Brain microvascular endothelial cell (primary cell): ENCODE results near the gene CD82.

ENCODE experiments used
- DNase-seq: peaks from one replicate; pipeline ENCODE4 v3.0.0-alpha.2; 2020
- H3K27ac ChIP-seq: fragments of 250-450 bp; sonication (Bioruptor Pico); 2 replicates; pipeline ENCODE4 v1.5.1; 2020; ENCODE audit warnings: mild to moderate bottlenecking, moderate library complexity
- H3K27me3 ChIP-seq: fragments of 250-450 bp; sonication (Bioruptor Pico); replicated peaks from 2 replicates; pipeline ENCODE4 v1.5.1; 2020; ENCODE audit warnings: mild to moderate bottlenecking
- H3K36me3 ChIP-seq: fragments of 250-450 bp; sonication (Bioruptor Pico); replicated peaks from 2 replicates; pipeline ENCODE4 v1.5.1; 2020; ENCODE audit warnings: mild to moderate bottlenecking
- H3K4me3 ChIP-seq: 2 replicates; pipeline ENCODE4 v1.5.1; 2011; ENCODE audit warnings: low read depth, mild to moderate bottlenecking, control low read depth, low read length, moderate library complexity
- CTCF ChIP-seq: IDR thresholded peaks from 2 replicates; pipeline ENCODE4 v1.5.1; 2011; ENCODE audit warnings: low read depth, mild to moderate bottlenecking, moderate library complexity, low read length, control low read depth, inconsistent platforms; ENCODE audit errors: missing control alignments
- in situ Hi-C: cut with HindIII; loops from 2 replicates; pipeline ENCODE4 v1.10.0; 2017; ENCODE audit warnings: low sequenced_read_pairs, low pct_ligation_motif_present

Gene CD82

GRCh38 chr11:44531116-44531504 is 34.4 kb upstream of the CD82 start:
- Histone ChIP-seq H3K36me3 (no peaks in the 10 kb centered on the region), H3K4me3 (no peak overlapping the region), H3K27ac (no peak overlapping the region), H3K27me3 (no peaks in the 10 kb centered on the region)
- DNase-seq = no peak
- TF ChIP-seq CTCF = no peak
- in situ Hi-C loops = loop anchor here (25.0 kb wide), 1 partner anchor 419 kb away; no protein-coding TSS in a partner anchor

GRCh38 chr11:44531636-44532035 is 33.8 kb upstream of the CD82 start:
- in situ Hi-C loops = loop anchor here (25.0 kb wide), 1 partner anchor 419 kb away; no protein-coding TSS in a partner anchor
- no peak for DNase-seq
- H3K27ac ChIP-seq = no peak overlapping the region
- no peaks in the 10 kb centered on the region for H3K36me3 ChIP-seq
- no peak for TF ChIP-seq CTCF
- no peaks in the 10 kb centered on the region for H3K27me3 ChIP-seq
- no peak overlapping the region for H3K4me3 ChIP-seq

- in situ Hi-C loops = loop anchor here (25.0 kb wide), 1 partner anchor 421 kb away; no protein-coding TSS in a partner anchor
- H3K27ac ChIP-seq = no peak overlapping the region
- H3K27me3 ChIP-seq = no peaks in the 10 kb centered on the region
- H3K36me3 ChIP-seq = no peaks in the 10 kb centered on the region
- H3K4me3 ChIP-seq = no peak overlapping the region
- DNase-seq = no peak
- no peak for TF ChIP-seq CTCF
Measured at GRCh38 chr11:44532809-44533208, 32.7 kb upstream of the CD82 start.

- no peak for TF ChIP-seq CTCF
- Histone ChIP-seq H3K27me3 (no peaks in the 10 kb centered on the region), H3K4me3 (no peak overlapping the region), H3K36me3 (no peaks in the 10 kb centered on the region), H3K27ac (no peak overlapping the region)
- DNase-seq = no peak
- in situ Hi-C loops = loop anchor here (25.0 kb wide), 1 partner anchor 422 kb away; no protein-coding TSS in a partner anchor
Measured at GRCh38 chr11:44533921-44534711, 31.3 kb upstream of the CD82 start.

- in situ Hi-C loops = loop anchor here (25.0 kb wide), 1 partner anchor 423 kb away; no protein-coding TSS in a partner anchor
- H3K27ac ChIP-seq = no peak overlapping the region
- no peaks in the 10 kb centered on the region for H3K36me3 ChIP-seq
- DNase-seq = no peak
- H3K27me3 ChIP-seq = no peaks in the 10 kb centered on the region
- H3K4me3 ChIP-seq = no peak overlapping the region
- TF ChIP-seq CTCF = no peak
Measured at GRCh38 chr11:44535191-44535980, 30.1 kb upstream of the CD82 start.
